BLaER1 treated with 17β-estradiol and CSF1 and Interleukin-3, amounts not matched to agents 10 nM and 100 nM (cell line): ENCODE measurements around the gene ULK2.
"Not testable (repeated sequence)": the region's sequence is repeated elsewhere in the genome, so short reads cannot be mapped to it uniquely, and the experiment has no call there.

Experiments
- H3K27ac ChIP-seq, 11 experiments: shearing (Covaris generic); formaldehyde crosslinking; 2 replicates each; pipeline ENCODE4 v1.8.1; 2022
- H3K27me3 ChIP-seq, 11 experiments: shearing (Covaris generic); formaldehyde crosslinking; 2 replicates each; pipeline ENCODE4 v1.8.1; 2022
- H3K36me3 ChIP-seq, 11 experiments: shearing (Covaris generic); formaldehyde crosslinking; 2 replicates each; pipeline ENCODE4 v1.8.1; 2022
- H3K4me1 ChIP-seq, 10 experiments: shearing (Covaris generic); formaldehyde crosslinking; 2 replicates each; pipeline ENCODE4 v1.8.1; 2022
- H3K4me2 ChIP-seq, 11 experiments: shearing (Covaris generic); formaldehyde crosslinking; 2 replicates each; pipeline ENCODE4 v1.8.1; 2022
- H3K4me3 ChIP-seq, 10 experiments: shearing (Covaris generic); formaldehyde crosslinking; 2 replicates each; pipeline ENCODE4 v1.8.1; 2022
- H3K9ac ChIP-seq, 11 experiments: shearing (Covaris generic); formaldehyde crosslinking; 2 replicates each; pipeline ENCODE4 v1.8.1; 2022
- H3K9me3 ChIP-seq, 11 experiments: shearing (Covaris generic); formaldehyde crosslinking; replicated peaks in 1 of 11; 2 replicates each; pipeline ENCODE4 v1.8.1; 2022
- H4K20me1 ChIP-seq, 11 experiments: shearing (Covaris generic); formaldehyde crosslinking; 2 replicates each; pipeline ENCODE4 v1.8.1; 2022
- Cebpa-rat ChIP-seq, 11 experiments: shearing (Covaris generic); IDR thresholded peaks; 2 replicates each; pipeline ENCODE4 v1.8.1; 2022

Gene ULK2

GRCh38 chr17:19897903-19898302, 30.2 kb upstream of the ULK2 start:
- no peaks in the 10 kb centered on the region for H3K9me3 ChIP-seq
- H3K27ac ChIP-seq = no peak overlapping the region
- H3K4me3 ChIP-seq = no peak overlapping the region
- H3K4me1 ChIP-seq = peaks cover 0 to 6% (median 0%) of the 10 kb centered on the region in 10 experiments; a peak in 4 of 20 replicates
- TF ChIP-seq Cebpa-rat (IDR thresholded peaks at IDR 0.05) = no peak
- no peak overlapping the region for H3K9ac ChIP-seq
- no peaks in the 10 kb centered on the region for H4K20me1 ChIP-seq
- H3K4me2 ChIP-seq = no peak overlapping the region
- H3K27me3 ChIP-seq = no peaks in the 10 kb centered on the region
- peaks cover 23 to 36% (median 32%) of the 10 kb centered on the region in 11 experiments for H3K36me3 ChIP-seq

GRCh38 chr17:19897090-19897837, 29.5 kb upstream of the ULK2 start:
- peaks cover 0 to 4% (median 0%) of the 10 kb centered on the region in 10 experiments; a peak in 2 of 20 replicates for H3K4me1 ChIP-seq
- H3K4me3 ChIP-seq = no peak overlapping the region
- H4K20me1 ChIP-seq = no peaks in the 10 kb centered on the region
- no peaks in the 10 kb centered on the region for H3K27me3 ChIP-seq
- H3K9ac ChIP-seq = no peak overlapping the region
- TF ChIP-seq Cebpa-rat (IDR thresholded peaks at IDR 0.05) = no peak
- no peaks in the 10 kb centered on the region for H3K9me3 ChIP-seq
- no peak overlapping the region for H3K27ac ChIP-seq
- H3K36me3 ChIP-seq = peaks cover 17 to 29% (median 26%) of the 10 kb centered on the region in 11 experiments
- H3K4me2 ChIP-seq = no peak overlapping the region

DNA sequence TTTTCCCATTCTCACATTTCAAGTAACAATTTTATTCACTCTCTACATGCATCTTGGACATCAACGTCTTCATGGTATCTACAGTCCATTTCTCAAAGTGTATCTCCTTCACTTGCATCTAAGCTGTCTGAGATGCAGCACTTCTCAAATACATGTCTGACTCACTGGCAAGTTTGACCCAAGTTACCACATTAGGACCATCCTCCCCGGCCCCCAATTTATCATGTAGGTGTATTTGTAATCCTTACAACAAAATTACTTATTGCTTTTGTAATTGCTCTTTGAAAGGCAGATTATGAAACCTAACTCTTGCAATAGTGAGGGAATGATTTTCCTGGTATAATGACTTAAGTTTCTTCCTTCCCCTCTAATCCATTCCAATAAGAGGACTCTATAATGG, 28.9 kb upstream of the ULK2 start:
- Histone ChIP-seq H3K27me3 (no peaks in the 10 kb centered on the region), H3K4me2 (no peak overlapping the region), H3K4me3 (no peak overlapping the region), H3K36me3 (peaks cover 11 to 24% (median 20%) of the 10 kb centered on the region in 11 experiments; a peak in 21 of 22 replicates), H3K4me1 (peaks cover 0 to 4% (median 0%) of the 10 kb centered on the region in 10 experiments; a peak in 2 of 20 replicates), H3K27ac (no peak overlapping the region), H4K20me1 (no peaks in the 10 kb centered on the region), H3K9me3 (no peaks in the 10 kb centered on the region), H3K9ac (no peak overlapping the region)
- TF ChIP-seq Cebpa-rat (IDR thresholded peaks at IDR 0.05) = no peak

DNA sequence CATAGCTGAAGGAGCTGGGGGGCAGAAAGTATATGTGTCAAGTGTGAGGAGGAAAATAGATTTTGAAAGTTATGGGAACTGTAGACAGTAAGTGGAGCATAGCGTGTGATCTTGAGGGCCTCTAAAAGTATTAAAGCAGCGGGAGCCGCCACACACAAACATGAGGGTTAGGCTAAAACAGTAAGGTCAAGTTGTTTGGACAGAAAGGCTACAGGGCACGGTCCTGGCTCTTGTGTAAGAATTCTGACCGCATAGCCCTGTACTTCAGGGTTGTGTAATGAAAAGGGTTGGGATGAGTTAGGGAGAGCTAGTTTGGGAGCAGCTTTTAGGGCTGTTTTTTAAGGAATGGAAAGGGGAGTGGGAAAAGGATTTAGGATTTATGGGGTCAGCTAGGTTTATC, 22.8 kb upstream of the ULK2 start:
- not testable (repeated sequence) for H3K36me3 ChIP-seq, H4K20me1 ChIP-seq, H3K4me2 ChIP-seq, H3K27ac ChIP-seq, H3K9me3 ChIP-seq, H3K9ac ChIP-seq, H3K27me3 ChIP-seq, H3K4me1 ChIP-seq, H3K4me3 ChIP-seq

DNA sequence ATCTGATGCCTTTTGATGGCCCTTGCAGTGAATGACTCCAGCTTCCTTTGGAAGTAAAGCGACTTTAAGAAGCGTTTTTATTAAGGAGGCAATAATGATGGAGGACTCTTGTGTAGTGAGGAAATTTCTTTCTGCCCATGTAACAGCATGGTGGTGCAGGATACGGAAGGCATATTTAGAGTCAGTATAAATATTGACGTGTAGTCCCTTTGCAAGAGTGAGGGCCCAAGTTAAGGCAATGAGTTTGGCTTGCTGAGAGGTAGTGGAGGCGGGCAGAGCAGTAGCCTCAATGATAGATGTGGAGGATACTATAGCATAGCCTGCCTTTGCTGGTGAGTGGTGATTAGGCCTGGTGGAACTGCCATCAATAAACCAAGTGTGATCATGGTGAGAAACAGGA, 22.3 kb upstream of the ULK2 start:
- H3K9me3 ChIP-seq, H3K4me1 ChIP-seq, H4K20me1 ChIP-seq, H3K4me3 ChIP-seq, H3K36me3 ChIP-seq, H3K27me3 ChIP-seq, H3K27ac ChIP-seq, H3K4me2 ChIP-seq, H3K9ac ChIP-seq: not testable (repeated sequence)

GRCh38 chr17:19886116-19886515, 18.4 kb upstream of the ULK2 start:
- Histone ChIP-seq H3K9me3 (peaks cover 0 to 10% (median 0%) of the 10 kb centered on the region in 11 experiments; a peak in 4 of 22 replicates), H3K27me3 (no peaks in the 10 kb centered on the region), H3K4me3 (no peak overlapping the region), H3K36me3 (no peaks in the 10 kb centered on the region), H4K20me1 (no peaks in the 10 kb centered on the region), H3K4me2 (no peak overlapping the region), H3K4me1 (peaks cover 0 to 11% (median 0%) of the 10 kb centered on the region in 10 experiments; a peak in 6 of 20 replicates), H3K9ac (no peak overlapping the region), H3K27ac (no peak overlapping the region)
- no peak for TF ChIP-seq Cebpa-rat (IDR thresholded peaks at IDR 0.05)

DNA sequence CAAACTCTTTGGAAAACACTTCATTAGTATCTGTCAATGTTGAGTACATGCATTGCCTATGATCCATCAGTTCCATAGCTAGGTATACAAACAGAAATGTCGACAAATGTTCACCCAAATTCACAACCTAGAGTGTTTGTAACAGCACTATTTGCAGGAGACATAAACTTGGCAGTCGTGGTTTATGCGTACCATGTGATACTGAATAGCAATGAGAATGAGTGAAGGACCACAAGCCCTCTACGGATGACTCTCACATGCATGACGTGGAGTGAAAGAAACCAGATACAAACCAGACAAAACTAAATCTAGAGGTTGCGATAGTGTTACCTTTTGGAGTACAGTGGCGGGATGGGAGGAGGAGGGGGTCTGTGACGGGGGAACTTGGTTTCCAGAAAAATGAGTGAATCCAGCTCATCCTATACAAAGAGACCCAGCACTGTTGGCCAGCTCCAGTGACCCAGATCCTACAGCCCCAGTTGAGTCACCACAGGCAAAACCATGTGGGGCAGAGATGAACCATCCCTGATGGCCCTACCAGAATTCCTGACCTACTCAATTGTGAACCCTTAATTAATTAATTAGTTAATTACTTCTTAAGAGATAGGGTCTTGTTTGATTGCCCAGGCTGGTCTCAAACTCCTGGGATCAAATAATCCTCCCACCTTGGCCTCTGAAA, 15.9 kb upstream of the ULK2 start:
- no peaks in the 10 kb centered on the region for H4K20me1 ChIP-seq
- H3K4me1 ChIP-seq = peaks cover 0 to 35% (median under 1%) of the 10 kb centered on the region in 10 experiments; a peak in 10 of 20 replicates
- no peak overlapping the region for H3K4me2 ChIP-seq
- no peak overlapping the region for H3K4me3 ChIP-seq
- H3K27ac ChIP-seq = no peak overlapping the region
- no peaks in the 10 kb centered on the region for H3K9me3 ChIP-seq
- TF ChIP-seq Cebpa-rat (IDR thresholded peaks at IDR 0.05) = no peak
- H3K9ac ChIP-seq = no peak overlapping the region
- H3K27me3 ChIP-seq = no peaks in the 10 kb centered on the region
- no peaks in the 10 kb centered on the region for H3K36me3 ChIP-seq

DNA sequence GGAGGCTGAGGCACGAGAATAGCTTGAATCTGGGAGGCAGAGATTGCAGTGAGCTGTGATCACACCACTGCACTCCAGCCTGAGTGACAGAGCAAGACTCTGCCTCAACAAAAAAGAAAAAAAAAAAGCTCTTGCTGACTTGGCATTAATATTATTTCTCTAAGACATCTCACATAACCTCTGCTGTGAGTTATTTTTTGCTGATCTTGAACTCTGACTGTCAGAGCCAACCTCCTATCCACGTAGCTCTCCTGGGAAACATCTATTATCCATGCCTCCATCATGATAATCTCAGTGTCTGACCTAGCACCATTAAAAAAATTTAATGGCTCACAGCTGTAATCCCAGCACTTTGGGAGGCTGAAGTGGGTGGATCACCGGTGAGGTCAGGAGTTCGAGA, 12.7 kb upstream of the ULK2 start:
- TF ChIP-seq Cebpa-rat (IDR thresholded peaks at IDR 0.05) = no peak
- peak overlapping the region in 3 of 11 experiments; percentile 88 to 92 (median 88); a peak in 7 of 22 replicates for H3K4me2 ChIP-seq

GRCh38 chr17:19877364-19877945, 9.7 kb upstream of the ULK2 start:
- H3K9me3 ChIP-seq = no peaks in the 10 kb centered on the region
- peaks cover 27 to 90% (median 55%) of the 10 kb centered on the region in 10 experiments for H3K4me1 ChIP-seq
- H4K20me1 ChIP-seq = no peaks in the 10 kb centered on the region
- H3K9ac ChIP-seq = peak overlapping the region in 8 of 11 experiments; percentile 61 to 77 (median 68); a peak in 15 of 22 replicates
- no peak for TF ChIP-seq Cebpa-rat (IDR thresholded peaks at IDR 0.05)
- H3K27ac ChIP-seq = peak overlapping the region in 10 of 11 experiments; percentile 31 to 91 (median 81); a peak in 19 of 22 replicates
- H3K27me3 ChIP-seq = no peaks in the 10 kb centered on the region
- H3K4me2 ChIP-seq = peak overlapping the region; percentile 72 to 94 (median 88)
- H3K36me3 ChIP-seq = no peaks in the 10 kb centered on the region
- H3K4me3 ChIP-seq = peak overlapping the region in 2 of 10 experiments; percentile 1 to 39; a peak in 1 of 20 replicates

More for the DNA sequence above, 12.7 kb upstream of the ULK2 start:
- H3K9ac ChIP-seq = no peak overlapping the region; a peak in 1 of 22 replicates
- H4K20me1 ChIP-seq = no peaks in the 10 kb centered on the region
- H3K27me3 ChIP-seq = no peaks in the 10 kb centered on the region
- no peaks in the 10 kb centered on the region for H3K36me3 ChIP-seq
- H3K9me3 ChIP-seq = no peaks in the 10 kb centered on the region
- H3K27ac ChIP-seq = no peak overlapping the region
- peaks cover 20 to 62% (median 32%) of the 10 kb centered on the region in 10 experiments for H3K4me1 ChIP-seq
- no peak overlapping the region for H3K4me3 ChIP-seq
